HEK293 (cell line): Measurements from ENCODE around the gene VPS18.

Experiments used
- CTCF ChIA-PET: fragments of 350-600 bp; formaldehyde crosslinking; extraction: SDS; loops from one replicate; lab custom pipeline; 2021; ENCODE audit warnings: antibody characterized with exemption; lab: Yijun Ruan, JAX
- POLR2A ChIA-PET: fragments of 300-600 bp; formaldehyde crosslinking; extraction: SDS; loops from one replicate; lab custom pipeline; 2020; ENCODE audit warnings: antibody characterized with exemption, inconsistent platforms; lab: Yijun Ruan, JAX
- H3K27ac ChIP-seq: fragments of 200-500 bp; sonication (Bioruptor generic); 2 replicates; pipeline ENCODE4 v1.5.1; 2014; ENCODE audit warnings: low read depth, low read length, control low read depth, inconsistent platforms; ENCODE audit errors: extremely low read depth
- H3K36me3 ChIP-seq, 2 experiments: fragments of 200-500 bp in 1 of 2; sonication (Bioruptor generic) in 1 of 2; 1 replicate in 1 of 2; 2 replicates in 1 of 2; pipeline ENCODE4 v1.5.1; 2014 to 2017; ENCODE audit warnings: inconsistent platforms in 2 of 2, low read length in 2 of 2; ENCODE audit not compliant: control insufficient read depth in 2 of 2, insufficient read depth in 1 of 2
- H3K4me1 ChIP-seq: fragments of 200-500 bp; sonication (Bioruptor generic); 2 replicates; pipeline ENCODE4 v1.5.1; 2014; ENCODE audit warnings: mild to moderate bottlenecking, low read length, inconsistent platforms; ENCODE audit not compliant: control insufficient read depth, insufficient read depth
- H3K4me3 ChIP-seq: 2 replicates; pipeline ENCODE4 v1.5.1; 2011; ENCODE audit warnings: low read depth, mild to moderate bottlenecking, control low read depth, low read length, moderate library complexity
- H3K9me3 ChIP-seq: fragments of 200-500 bp; sonication (Bioruptor generic); 2 replicates; pipeline ENCODE4 v1.5.1; 2014; ENCODE audit warnings: low read depth, low read length, inconsistent platforms; ENCODE audit not compliant: control insufficient read depth, insufficient read depth
- ATF2 ChIP-seq: fragments of 450-650 bp; formaldehyde crosslinking; IDR thresholded peaks from 2 replicates; pipeline ENCODE4 v1.5.1; 2016; ENCODE audit warnings: missing biosample characterization, missing genetic modification characterization, low read depth
- KLF1 ChIP-seq: fragments of 450-650 bp; formaldehyde crosslinking; IDR thresholded peaks from 2 replicates; pipeline ENCODE4 v1.5.1; 2016; ENCODE audit warnings: missing biosample characterization, missing genetic modification characterization
- OSR2 ChIP-seq: fragments of 450-650 bp; formaldehyde crosslinking; IDR thresholded peaks from 2 replicates; pipeline ENCODE4 v1.5.1; 2016; ENCODE audit warnings: missing biosample characterization, missing genetic modification characterization
- ZBTB1 ChIP-seq: fragments of 450-650 bp; formaldehyde crosslinking; IDR thresholded peaks from 2 replicates; pipeline ENCODE4 v1.5.1; 2016; ENCODE audit warnings: missing biosample characterization, missing genetic modification characterization
- ZFP41 ChIP-seq: fragments of 450-650 bp; formaldehyde crosslinking; IDR thresholded peaks from 2 replicates; pipeline ENCODE4 v1.5.1; 2016; ENCODE audit warnings: missing biosample characterization, missing genetic modification characterization, borderline replicate concordance
- ZNF175 ChIP-seq: fragments of 450-650 bp; formaldehyde crosslinking; IDR thresholded peaks from 2 replicates; pipeline ENCODE4 v1.5.1; 2016; ENCODE audit warnings: missing biosample characterization, missing genetic modification characterization
- ZNF24 ChIP-seq: fragments of 450-650 bp; formaldehyde crosslinking; IDR thresholded peaks from 2 replicates; pipeline ENCODE4 v1.5.1; 2016; ENCODE audit warnings: missing biosample characterization, missing genetic modification characterization
- ZNF311 ChIP-seq: fragments of 450-650 bp; formaldehyde crosslinking; IDR thresholded peaks from 2 replicates; pipeline ENCODE4 v1.5.1; 2017; ENCODE audit warnings: missing biosample characterization, missing genetic modification characterization, borderline replicate concordance
- ZNF350 ChIP-seq: fragments of 450-650 bp; formaldehyde crosslinking; IDR thresholded peaks from 2 replicates; pipeline ENCODE4 v1.5.0; 2017; ENCODE audit warnings: missing biosample characterization, mild to moderate bottlenecking, missing genetic modification characterization
- ZNF37A ChIP-seq: fragments of 450-650 bp; IDR thresholded peaks from 2 replicates; pipeline ENCODE4 v1.5.1; 2018; ENCODE audit warnings: missing biosample characterization, missing genetic modification characterization
- ZNF416 ChIP-seq: fragments of 450-650 bp; formaldehyde crosslinking; IDR thresholded peaks from 2 replicates; pipeline ENCODE4 v1.5.1; 2016; ENCODE audit warnings: missing biosample characterization, missing genetic modification characterization
- ZNF501 ChIP-seq: fragments of 450-650 bp; formaldehyde crosslinking; IDR thresholded peaks from 2 replicates; pipeline ENCODE4 v1.5.1; 2016; ENCODE audit warnings: missing biosample characterization, missing genetic modification characterization
- ZNF544 ChIP-seq: fragments of 450-650 bp; formaldehyde crosslinking; IDR thresholded peaks from 2 replicates; pipeline ENCODE4 v1.5.0; 2017; ENCODE audit warnings: missing biosample characterization, missing genetic modification characterization
- ZNF600 ChIP-seq: fragments of 450-650 bp; formaldehyde crosslinking; IDR thresholded peaks from 2 replicates; pipeline ENCODE4 v1.5.1; 2016; ENCODE audit warnings: missing biosample characterization, missing genetic modification characterization
- ZNF677 ChIP-seq: fragments of 450-650 bp; IDR thresholded peaks from 2 replicates; pipeline ENCODE4 v1.5.0; 2018; ENCODE audit warnings: missing biosample characterization, mild to moderate bottlenecking, missing genetic modification characterization, moderate library complexity
- ZNF701 ChIP-seq: fragments of 450-650 bp; formaldehyde crosslinking; IDR thresholded peaks from 2 replicates; pipeline ENCODE4 v1.5.1; 2016; ENCODE audit warnings: missing biosample characterization, missing genetic modification characterization
- TF ChIP-seq, protein P1 (sequence below): fragments of 450-650 bp; formaldehyde crosslinking; IDR thresholded peaks from 2 replicates; pipeline ENCODE4 v1.5.1; 2016; ENCODE audit warnings: missing biosample characterization, missing genetic modification characterization
- TF ChIP-seq, protein P2 (sequence below): fragments of 450-650 bp; formaldehyde crosslinking; IDR thresholded peaks from 2 replicates; pipeline ENCODE4 v1.5.1; 2016; ENCODE audit warnings: missing biosample characterization, missing genetic modification characterization
- TF ChIP-seq, protein P3 (sequence below): fragments of 450-650 bp; formaldehyde crosslinking; IDR thresholded peaks from 2 replicates; pipeline ENCODE4 v1.5.1; 2017; ENCODE audit warnings: missing biosample characterization, missing genetic modification characterization
- TF ChIP-seq, protein P4 (sequence below): fragments of 450-650 bp; formaldehyde crosslinking; IDR thresholded peaks from 2 replicates; pipeline ENCODE4 v1.5.1; 2016; ENCODE audit warnings: missing biosample characterization, missing genetic modification characterization
- TF ChIP-seq, protein P5 (sequence below): fragments of 450-650 bp; formaldehyde crosslinking; IDR thresholded peaks from 2 replicates; pipeline ENCODE4 v1.5.1; 2016; ENCODE audit warnings: missing biosample characterization, missing genetic modification characterization

Gene VPS18

DNA sequence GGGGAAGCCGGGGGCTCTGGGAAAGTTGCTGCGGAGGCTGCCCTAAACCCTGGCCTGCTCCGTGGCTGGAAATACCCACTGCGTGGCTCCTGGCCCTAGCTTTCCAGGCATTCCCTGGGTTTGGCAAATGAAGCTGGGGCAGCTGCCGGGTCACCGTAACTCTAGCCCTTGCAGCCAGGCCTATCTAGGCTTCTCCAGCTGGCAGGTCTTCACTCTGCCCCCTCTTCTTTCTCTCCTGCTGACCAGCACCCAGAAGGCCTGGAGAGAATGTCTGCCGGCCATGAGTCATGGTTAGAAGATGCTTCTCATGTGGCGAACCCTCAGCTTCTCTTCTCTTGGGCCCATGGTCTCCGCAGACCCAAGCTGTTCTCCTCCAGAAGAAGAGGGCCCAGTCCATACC lies 29.3 kb downstream of the VPS18 start:
- no peak overlapping the region for H3K27ac ChIP-seq
- H3K36me3 ChIP-seq: no peaks in the 10 kb centered on the region
- H3K9me3 ChIP-seq: no peaks in the 10 kb centered on the region
- ChIA-PET CTCF (interaction anchor here (0.9 to 1.5 kb wide), 5 partner anchors 9 to 98 kb away, joined by 3 read pairs; no protein-coding TSS in a partner anchor), POLR2A (interaction anchor here (0.9 to 1.6 kb wide), 2 partner anchors 17 to 29 kb away, joined by 3 read pairs; partner anchors contain the start of gene CHAC1)
- H3K4me1 ChIP-seq: no peaks in the 10 kb centered on the region
- TF ChIP-seq ZNF311 (tag by site-specific recombination) (no peak), ZNF501 (tag by site-specific recombination) (no peak), ZFP41 (tag by site-specific recombination) (no peak)
- TF ChIP-seq, protein P1, sequence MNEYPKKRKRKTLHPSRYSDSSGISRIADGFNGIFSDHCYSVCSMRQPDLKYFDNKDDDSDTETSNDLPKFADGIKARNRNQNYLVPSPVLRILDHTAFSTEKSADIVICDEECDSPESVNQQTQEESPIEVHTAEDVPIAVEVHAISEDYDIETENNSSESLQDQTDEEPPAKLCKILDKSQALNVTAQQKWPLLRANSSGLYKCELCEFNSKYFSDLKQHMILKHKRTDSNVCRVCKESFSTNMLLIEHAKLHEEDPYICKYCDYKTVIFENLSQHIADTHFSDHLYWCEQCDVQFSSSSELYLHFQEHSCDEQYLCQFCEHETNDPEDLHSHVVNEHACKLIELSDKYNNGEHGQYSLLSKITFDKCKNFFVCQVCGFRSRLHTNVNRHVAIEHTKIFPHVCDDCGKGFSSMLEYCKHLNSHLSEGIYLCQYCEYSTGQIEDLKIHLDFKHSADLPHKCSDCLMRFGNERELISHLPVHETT (tag by site-specific recombination): no peak
- H3K4me3 ChIP-seq: no peak overlapping the region

GRCh38 chr15:40925495-40925862 lies 31.2 kb downstream of the VPS18 start:
- no peaks in the 10 kb centered on the region for H3K9me3 ChIP-seq
- CTCF ChIA-PET: interaction anchor here (1.5 kb wide), 1 partner anchor 22 kb away, joined by 3 read pairs; no protein-coding TSS in a partner anchor
- TF ChIP-seq ZNF175: no peak
- no peak for TF ChIP-seq OSR2 (tag by site-specific recombination)
- no peak for TF ChIP-seq ATF2 (tag by site-specific recombination)
- no peak for TF ChIP-seq ZNF677 (tag by site-specific recombination)
- TF ChIP-seq ZNF350 (tag by site-specific recombination): no peak
- TF ChIP-seq, protein P2, sequence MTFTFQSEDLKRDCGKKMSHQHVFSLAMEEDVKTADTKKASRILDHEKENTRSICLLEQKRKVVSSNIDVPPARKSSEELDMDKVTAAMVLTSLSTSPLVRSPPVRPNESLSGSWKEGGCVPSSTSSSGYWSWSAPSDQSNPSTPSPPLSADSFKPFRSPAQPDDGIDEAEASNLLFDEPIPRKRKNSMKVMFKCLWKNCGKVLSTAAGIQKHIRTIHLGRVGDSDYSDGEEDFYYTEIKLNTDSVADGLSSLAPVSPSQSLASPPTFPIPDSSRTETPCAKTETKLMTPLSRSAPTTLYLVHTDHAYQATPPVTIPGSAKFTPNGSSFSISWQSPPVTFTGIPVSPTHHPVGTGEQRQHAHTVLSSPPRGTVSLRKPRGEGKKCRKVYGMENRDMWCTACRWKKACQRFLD (tag by site-specific recombination): no peak
- TF ChIP-seq ZNF544 (tag by site-specific recombination): no peak
- TF ChIP-seq, all 188 proteins: peak for 0
- Histone ChIP-seq H3K4me1 (no peaks in the 10 kb centered on the region), H3K27ac (no peak overlapping the region), H3K36me3 (no peaks in the 10 kb centered on the region), H3K4me3 (no peak overlapping the region)
- POLR2A ChIA-PET: no interaction called here

- no peaks in the 10 kb centered on the region for H3K4me1 ChIP-seq
- H3K27ac ChIP-seq: no peak overlapping the region
- no peak overlapping the region for H3K4me3 ChIP-seq
- H3K9me3 ChIP-seq: no peaks in the 10 kb centered on the region
- POLR2A ChIA-PET: no interaction called here
- no peak for TF ChIP-seq ZBTB1 (tag by site-specific recombination)
- TF ChIP-seq, protein P3, sequence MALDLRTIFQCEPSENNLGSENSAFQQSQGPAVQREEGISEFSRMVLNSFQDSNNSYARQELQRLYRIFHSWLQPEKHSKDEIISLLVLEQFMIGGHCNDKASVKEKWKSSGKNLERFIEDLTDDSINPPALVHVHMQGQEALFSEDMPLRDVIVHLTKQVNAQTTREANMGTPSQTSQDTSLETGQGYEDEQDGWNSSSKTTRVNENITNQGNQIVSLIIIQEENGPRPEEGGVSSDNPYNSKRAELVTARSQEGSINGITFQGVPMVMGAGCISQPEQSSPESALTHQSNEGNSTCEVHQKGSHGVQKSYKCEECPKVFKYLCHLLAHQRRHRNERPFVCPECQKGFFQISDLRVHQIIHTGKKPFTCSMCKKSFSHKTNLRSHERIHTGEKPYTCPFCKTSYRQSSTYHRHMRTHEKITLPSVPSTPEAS (tag by site-specific recombination): no peak
- TF ChIP-seq, protein P4, sequence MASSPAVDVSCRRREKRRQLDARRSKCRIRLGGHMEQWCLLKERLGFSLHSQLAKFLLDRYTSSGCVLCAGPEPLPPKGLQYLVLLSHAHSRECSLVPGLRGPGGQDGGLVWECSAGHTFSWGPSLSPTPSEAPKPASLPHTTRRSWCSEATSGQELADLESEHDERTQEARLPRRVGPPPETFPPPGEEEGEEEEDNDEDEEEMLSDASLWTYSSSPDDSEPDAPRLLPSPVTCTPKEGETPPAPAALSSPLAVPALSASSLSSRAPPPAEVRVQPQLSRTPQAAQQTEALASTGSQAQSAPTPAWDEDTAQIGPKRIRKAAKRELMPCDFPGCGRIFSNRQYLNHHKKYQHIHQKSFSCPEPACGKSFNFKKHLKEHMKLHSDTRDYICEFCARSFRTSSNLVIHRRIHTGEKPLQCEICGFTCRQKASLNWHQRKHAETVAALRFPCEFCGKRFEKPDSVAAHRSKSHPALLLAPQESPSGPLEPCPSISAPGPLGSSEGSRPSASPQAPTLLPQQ: no peak
- TF ChIP-seq KLF1 (tag by site-specific recombination): no peak
- TF ChIP-seq ZNF24 (tag by site-specific recombination): no peak
- TF ChIP-seq ZNF701 (tag by site-specific recombination): no peak
- no peak for TF ChIP-seq ZNF37A (tag by site-specific recombination)
- TF ChIP-seq, protein P5, sequence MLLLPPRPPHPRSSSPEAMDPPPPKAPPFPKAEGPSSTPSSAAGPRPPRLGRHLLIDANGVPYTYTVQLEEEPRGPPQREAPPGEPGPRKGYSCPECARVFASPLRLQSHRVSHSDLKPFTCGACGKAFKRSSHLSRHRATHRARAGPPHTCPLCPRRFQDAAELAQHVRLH (tag by site-specific recombination): no peak
- no peak for TF ChIP-seq ZNF600 (tag by site-specific recombination)
- no peak for TF ChIP-seq ZNF416 (tag by site-specific recombination)
- TF ChIP-seq ATF2 (tag by site-specific recombination): no peak
- no peaks in the 10 kb centered on the region for H3K36me3 ChIP-seq
- CTCF ChIA-PET: no interaction called here
Measured at GRCh38 chr15:40925863-40926658, 31.8 kb downstream of the VPS18 start.
